OCI-LY7 (cell line): ENCODE measurements around the gene ARMH4. TPM values are rescaled to one million over a fixed set of nuclear protein-coding genes. Genes with fewer than 3 reads are reported as not detected.

Experiments used
- BruUV-seq: library from RNA; stranded (reverse); fragments of 400-500 nt; replicated peaks from 2 replicates; lab custom pipeline; 2021; lab: Mats Ljungman, UMichigan
- CTCF ChIA-PET: fragments of 300-600 bp; sonication (Branson Sonifier 250); formaldehyde crosslinking; loops from one replicate; lab custom pipeline; 2022; ENCODE audit warnings: antibody characterized with exemption; ENCODE audit not compliant: unreplicated experiment; lab: Charles Lee
- POLR2A ChIA-PET: fragments of 300-600 bp; sonication (Branson Sonifier 250); formaldehyde crosslinking; loops from one replicate; lab custom pipeline; 2022; ENCODE audit warnings: antibody characterized with exemption; lab: Charles Lee
- DNase-seq: peaks from one replicate; pipeline ENCODE4 v3.0.0-alpha.2; 2015; ENCODE audit warnings: low spot score
- H2AFZ ChIP-seq: fragments of 200-600 bp; sonication (generic), shearing (Covaris generic); 2 replicates; pipeline ENCODE4 v1.6.1; 2014; ENCODE audit warnings: mild to moderate bottlenecking, antibody characterized with exemption, low read length, moderate library complexity
- H3K27ac ChIP-seq: fragments of 200-600 bp; sonication (generic); 2 replicates; pipeline ENCODE4 v1.5.1; 2014; ENCODE audit warnings: mixed run types, low read depth, mild to moderate bottlenecking, moderate library complexity, low read length, inconsistent platforms; ENCODE audit not compliant: poor library complexity, severe bottlenecking
- H3K36me3 ChIP-seq: fragments of 200-600 bp; sonication (generic); 2 replicates; pipeline ENCODE4 v1.6.1; 2014; ENCODE audit warnings: mild to moderate bottlenecking, antibody characterized with exemption, low read length, moderate library complexity, mixed read lengths; ENCODE audit not compliant: insufficient read depth
- H3K4me1 ChIP-seq: fragments of 200-600 bp; sonication (generic); 2 replicates; pipeline ENCODE4 v1.5.1; 2014; ENCODE audit warnings: mild to moderate bottlenecking, low read length; ENCODE audit not compliant: insufficient read depth, poor library complexity, severe bottlenecking
- H3K4me2 ChIP-seq: fragments of 200-600 bp; sonication (generic); 2 replicates; pipeline ENCODE4 v1.6.1; 2014; ENCODE audit warnings: mild to moderate bottlenecking, low read length
- H3K4me3 ChIP-seq: fragments of 200-600 bp; sonication (generic); 2 replicates; pipeline ENCODE4 v1.5.1; 2014; ENCODE audit warnings: mild to moderate bottlenecking, low read depth, low read length; ENCODE audit not compliant: poor library complexity, severe bottlenecking
- H3K79me2 ChIP-seq: fragments of 200-600 bp; sonication (generic); 2 replicates; pipeline ENCODE4 v1.6.1; 2016; ENCODE audit warnings: low read depth, mild to moderate bottlenecking, low read length, moderate library complexity, mixed read lengths; ENCODE audit not compliant: insufficient read depth
- H3K9me2 ChIP-seq: fragments of 200-600 bp; sonication (generic); 2 replicates; pipeline ENCODE4 v1.6.1; 2016; ENCODE audit warnings: mild to moderate bottlenecking, low read length, mixed read lengths; ENCODE audit not compliant: insufficient read depth
- H3K9me3 ChIP-seq: fragments of 200-600 bp; sonication (generic); 2 replicates; pipeline ENCODE4 v1.6.1; 2014; ENCODE audit warnings: mild to moderate bottlenecking, mixed run types, low read length, mixed read lengths
- H4K20me1 ChIP-seq: fragments of 200-600 bp; sonication (generic); 2 replicates; pipeline ENCODE4 v1.6.1; 2014; ENCODE audit warnings: mild to moderate bottlenecking, antibody characterized with exemption, low read length, moderate library complexity, mixed read lengths; ENCODE audit not compliant: insufficient read depth
- CTCF ChIP-seq: fragments of 200-600 bp; sonication (generic); conservative IDR thresholded peaks from 2 replicates; pipeline ENCODE4 v1.5.1; 2014; ENCODE audit warnings: mild to moderate bottlenecking, antibody characterized with exemption, low read length, moderate library complexity, mixed read lengths
- EZH2phosphoT487 ChIP-seq: fragments of 200-600 bp; sonication (generic); IDR thresholded peaks from 2 replicates; pipeline ENCODE4 v1.6.1; 2018; ENCODE audit warnings: low read depth, borderline replicate concordance, mild to moderate bottlenecking, mixed run types, antibody characterized with exemption, low read length, moderate library complexity, mixed read lengths
- intact Hi-C: fragments of 100-400 bp; cut with micrococcal nuclease; formaldehyde crosslinking; loops from one replicate; pipeline ENCODE4 v1.10.0; 2022; ENCODE audit not compliant: unreplicated experiment
- small RNA-seq: library from RNA; depleted of rRNA; stranded (forward); fragments of <200 nt; gene quantifications from one replicate; pipeline ENCODE3, GENCODE V24; 2014
- total RNA-seq, 2 experiments: library from RNA; depleted of rRNA in 1 of 2; stranded (reverse); fragments of >200 nt in 1 of 2; shearing (Covaris generic) in 1 of 2; gene quantifications; 2 replicates each; pipeline ENCODE4 v1.2.3, GENCODE V29; 2014 to 2022

The ARMH4 gene
- total RNA-seq, 2 experiments from 2014 or later: 0.25 TPM; not detected in 1

DNA sequence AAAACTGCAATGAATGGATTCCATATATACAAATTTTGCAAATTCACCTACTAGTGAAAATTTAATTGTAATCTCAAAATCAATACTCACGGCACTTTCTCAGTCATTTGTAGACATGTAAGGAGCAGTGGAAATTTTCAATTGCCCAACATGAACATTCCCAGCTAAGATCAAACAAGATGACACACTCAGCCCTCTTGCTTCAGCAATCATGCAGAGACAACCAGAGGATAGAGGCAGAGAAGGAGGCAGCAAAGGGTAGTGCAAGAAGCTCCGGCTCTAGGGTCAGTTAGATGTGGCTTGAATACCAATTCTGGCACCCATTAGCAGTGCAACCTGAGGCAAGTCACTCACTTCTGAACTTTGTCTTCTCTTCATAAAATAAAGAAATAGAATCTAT, 194.6 kb downstream of the ARMH4 start:
- H3K4me1 ChIP-seq: no peaks in the 10 kb centered on the region
- H4K20me1 ChIP-seq: no peaks in the 10 kb centered on the region
- H2AFZ ChIP-seq: no peak overlapping the region
- intact Hi-C loops: no loop called here
- no peaks in the 10 kb centered on the region for H3K36me3 ChIP-seq
- ChIA-PET CTCF (no interaction called here), POLR2A (no interaction called here)
- H3K9me2 ChIP-seq: no peaks in the 10 kb centered on the region
- no peak for DNase-seq
- BruUV-seq: no TSS peak
- no peak overlapping the region for H3K27ac ChIP-seq
- H3K79me2 ChIP-seq: no peaks in the 10 kb centered on the region
- H3K4me3 ChIP-seq: no peak overlapping the region
- no peaks in the 10 kb centered on the region for H3K9me3 ChIP-seq
- no peak overlapping the region for H3K4me2 ChIP-seq
- TF ChIP-seq CTCF: no peak
- TF ChIP-seq EZH2phosphoT487: no peak

Small RNA genes lying within 50 kb of the gene (small RNA-seq; reads per million reads assigned to genes)
- not detected for gene RN7SL598P

Other genes with a start within 250 kb of the ARMH4 start
- 34.3 and 42.5 TPM in 2 replicates for gene ACTR10, start 47.9 kb upstream of the ARMH4 start, total RNA-seq (2014; rRNA removed; shearing (Covaris generic))
- gene ACTR10, start 47.9 kb upstream of the ARMH4 start, total RNA-seq (2022): 59.9 and 60.4 TPM in 2 replicates
- 88.9 and 89.1 TPM in 2 replicates for gene PSMA3, start 92.6 kb upstream of the ARMH4 start, total RNA-seq (2014; rRNA removed; shearing (Covaris generic))
- gene PSMA3, start 92.6 kb upstream of the ARMH4 start, total RNA-seq (2022): 171 and 206 TPM in 2 replicates
- gene ARID4A, start 146.3 kb upstream of the ARMH4 start, total RNA-seq (2014; rRNA removed; shearing (Covaris generic)): 10.3 and 29.6 TPM in 2 replicates
- 38.2 and 39.3 TPM in 2 replicates for gene ARID4A, start 146.3 kb upstream of the ARMH4 start, total RNA-seq (2022)
- not detected in 2 replicates for gene TOMM20L, start 243.7 kb upstream of the ARMH4 start, total RNA-seq (2014; rRNA removed; shearing (Covaris generic))
- not detected in 2 replicates for gene TOMM20L, start 243.7 kb upstream of the ARMH4 start, total RNA-seq (2022)